K562 (cell line): ENCODE data around the gene HNRNPU. TPM values are rescaled to one million over a fixed set of nuclear protein-coding genes. Genes with fewer than 3 reads are reported as not detected.

Source experiments
- CBFA2T2 ChIP-seq: fragments of 450-650 bp; conservative IDR thresholded peaks from 2 replicates; pipeline ENCODE4 v1.6.1; 2017; ENCODE audit warnings: mild to moderate bottlenecking
- CREM ChIP-seq: IDR thresholded peaks from 2 replicates; pipeline ENCODE4 v1.6.1; 2014; ENCODE audit warnings: antibody characterized with exemption, low read depth
- JUN ChIP-seq, 2 experiments: sonication (generic) in 1 of 2; formaldehyde crosslinking in 1 of 2; IDR thresholded peaks; 2 replicates each; pipeline versions ENCODE4 v1.6.1 to v1.8.0; 2012 to 2022; ENCODE audit warnings: borderline replicate concordance in 2 of 2, mild to moderate bottlenecking in 2 of 2, improper control_type of control experiment in 1 of 2, low read depth in 1 of 2, low read length in 1 of 2, missing genetic modification reagents in 1 of 2
- LARP7 ChIP-seq: fragments of 450-650 bp; IDR thresholded peaks from 2 replicates; pipeline ENCODE4 v1.6.1; 2016
- MYBL2 ChIP-seq, 2 experiments: fragments of 450-650 bp in 1 of 2; sonication (generic) in 1 of 2; formaldehyde crosslinking in 1 of 2; IDR thresholded peaks; 2 replicates each; pipeline versions ENCODE4 v1.6.1 to v1.8.1; 2017 to 2022; ENCODE audit warnings: borderline replicate concordance in 1 of 2, inconsistent platforms in 1 of 2, low read depth in 1 of 2, mild to moderate bottlenecking in 1 of 2, missing genetic modification reagents in 1 of 2, moderate library complexity in 1 of 2
- NFYB ChIP-seq: IDR thresholded peaks from 2 replicates; pipeline ENCODE4 v1.6.1; 2011; ENCODE audit warnings: mild to moderate bottlenecking, moderate library complexity; ENCODE audit not compliant: insufficient read length; ENCODE audit errors: extremely low read depth
- PHTF2 ChIP-seq: fragments of 250-450 bp; sonication (Bioruptor Pico); IDR thresholded peaks from 2 replicates; pipeline ENCODE4 v1.5.0; 2021; ENCODE audit warnings: mild to moderate bottlenecking
- SRF ChIP-seq, 2 experiments: fragments of 250-450, 450-650 bp in 1 of 2; sonication (Bioruptor Pico) in 1 of 2; sonication (generic) in 1 of 2; formaldehyde crosslinking; IDR thresholded peaks; 2 replicates each; pipeline versions ENCODE4 v1.5.0 to v1.5.1; 2020 to 2022; ENCODE audit warnings: mild to moderate bottlenecking in 1 of 2, missing genetic modification reagents in 1 of 2
- ZNF282 ChIP-seq: sonication (generic); formaldehyde crosslinking; IDR thresholded peaks from 2 replicates; pipeline ENCODE4 v1.8.1; 2023; ENCODE audit warnings: missing genetic modification reagents
- ZNF75A ChIP-seq: fragments of 450-650 bp; formaldehyde crosslinking; IDR thresholded peaks from 2 replicates; pipeline ENCODE4 v1.4.0; 2020; ENCODE audit warnings: mild to moderate bottlenecking
- polyA plus RNA-seq, 8 experiments: library from polyadenylated mRNA; depleted of rRNA in 4 of 8; stranded (reverse) in 5 of 8; unstranded in 3 of 8; fragments of >200 nt; fragmentation: Nextera tagmentation in 2 of 8; fragmentation: Illumina TruSeq in 1 of 8; extraction: Ambion mirVana in 2 of 8; extraction: Trizol in 1 of 8; gene quantifications; 2 replicates each; pipeline versions ENCODE4 v1.2.1 to v1.2.3, GENCODE V29; 2011 to 2014; ENCODE audit warnings: inconsistent platforms in 1 of 8, missing spikeins in 1 of 8
- total RNA-seq, 7 experiments: library from RNA; depleted of rRNA in 6 of 7; stranded (reverse); fragments of >200 nt in 6 of 7; fragmentation: Illumina TruSeq in 2 of 7; extraction: Trizol in 2 of 7; gene quantifications; 2 replicates each; pipeline versions ENCODE4 v1.2.1 to v1.2.3, GENCODE V29; 2011 to 2021; ENCODE audit warnings: low replicate concordance in 1 of 7
- TF ChIP-seq, protein P1 (sequence below): fragments of 450-650 bp; formaldehyde crosslinking; IDR thresholded peaks from 2 replicates; pipeline ENCODE4 v1.4.0; 2020; ENCODE audit warnings: mild to moderate bottlenecking, moderate library complexity
- TF ChIP-seq, protein P2 (sequence below): fragments of 450-650 bp; IDR thresholded peaks from 2 replicates; pipeline ENCODE4 v1.6.1; 2017; ENCODE audit warnings: antibody characterized with exemption, mild to moderate bottlenecking
- TF ChIP-seq, protein P3 (sequence below): fragments of 250-450 bp; sonication (Bioruptor Pico); IDR thresholded peaks from 2 replicates; pipeline ENCODE4 v1.6.1; 2021; ENCODE audit warnings: mild to moderate bottlenecking
- TF ChIP-seq, protein P4 (sequence below): fragments of 250-450 bp; sonication (Bioruptor Pico); IDR thresholded peaks from 2 replicates; pipeline ENCODE4 v1.5.0; 2021; ENCODE audit warnings: mild to moderate bottlenecking, moderate library complexity
- TF ChIP-seq, protein P5 (sequence below), 3 experiments: IDR thresholded peaks in 2 of 3; conservative IDR thresholded peaks in 1 of 3; 2 replicates each; pipeline ENCODE4 v1.5.1; 2011 to 2012; ENCODE audit warnings: low read length in 3 of 3, mild to moderate bottlenecking in 3 of 3, control low read depth in 2 of 3, improper control_type of control experiment in 1 of 3, inconsistent platforms in 1 of 3, low read depth in 1 of 3, mixed read lengths in 1 of 3, moderate library complexity in 1 of 3; ENCODE audit not compliant: insufficient read depth in 2 of 3

HNRNPU gene
- total and polyA plus RNA-seq, 9 of the 15 experiments (the other 6 are each of a cell fraction or from before 2014, with no cell fraction given) = 159 to 777 (median 577) TPM

DNA sequence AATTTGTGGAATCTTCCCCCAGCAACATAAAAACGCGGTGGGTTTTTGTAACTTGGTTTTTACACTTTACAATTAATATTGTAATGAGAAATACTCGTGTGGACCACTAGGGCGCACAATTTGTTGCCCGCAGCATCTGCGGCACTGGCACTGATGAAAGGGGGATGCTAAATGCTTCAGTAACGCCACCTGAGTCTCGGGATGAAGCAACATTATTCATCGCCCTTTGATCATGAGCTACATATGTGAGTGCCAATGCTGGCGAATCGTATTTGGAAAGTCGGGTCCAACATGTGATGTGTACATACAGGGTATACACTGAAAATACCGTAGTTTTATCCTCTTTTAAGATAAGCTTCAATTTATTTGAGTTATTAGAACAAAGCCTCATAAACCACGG is 63.1 kb downstream of the HNRNPU start (continued):
- TF ChIP-seq, protein P1, sequence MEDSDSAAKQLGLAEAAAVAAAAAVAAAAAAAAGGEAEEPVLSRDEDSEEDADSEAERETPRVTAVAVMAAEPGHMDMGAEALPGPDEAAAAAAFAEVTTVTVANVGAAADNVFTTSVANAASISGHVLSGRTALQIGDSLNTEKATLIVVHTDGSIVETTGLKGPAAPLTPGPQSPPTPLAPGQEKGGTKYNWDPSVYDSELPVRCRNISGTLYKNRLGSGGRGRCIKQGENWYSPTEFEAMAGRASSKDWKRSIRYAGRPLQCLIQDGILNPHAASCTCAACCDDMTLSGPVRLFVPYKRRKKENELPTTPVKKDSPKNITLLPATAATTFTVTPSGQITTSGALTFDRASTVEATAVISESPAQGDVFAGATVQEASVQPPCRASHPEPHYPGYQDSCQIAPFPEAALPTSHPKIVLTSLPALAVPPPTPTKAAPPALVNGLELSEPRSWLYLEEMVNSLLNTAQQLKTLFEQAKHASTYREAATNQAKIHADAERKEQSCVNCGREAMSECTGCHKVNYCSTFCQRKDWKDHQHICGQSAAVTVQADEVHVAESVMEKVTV = peak; percentile 44; the same call in 1 of the 2 replicates
- TF ChIP-seq ZNF75A (no peak), NFYB (no peak), MYBL2 (IDR thresholded peaks at IDR 0.05; ENCODE audit: low read depth) (no peak), MYBL2 (CRISPR knock-in tag; IDR thresholded peaks at IDR 0.05; ENCODE audit: borderline replicate concordance) (no peak), ZNF282 (CRISPR knock-in tag) (no peak), SRF (CRISPR knock-in tag; IDR thresholded peaks at IDR 0.05) (no peak), JUN (IDR thresholded peaks at IDR 0.05; ENCODE audit: borderline replicate concordance, low read depth, low read length) (no peak), JUN (CRISPR knock-in tag; IDR thresholded peaks at IDR 0.05; ENCODE audit: borderline replicate concordance) (no peak), CBFA2T2 (no peak), CREM (peak; percentile 52; the same call in 1 of the 2 replicates), PHTF2 (CRISPR knock-in tag) (no peak), LARP7 (no peak)
- TF ChIP-seq, protein P2, sequence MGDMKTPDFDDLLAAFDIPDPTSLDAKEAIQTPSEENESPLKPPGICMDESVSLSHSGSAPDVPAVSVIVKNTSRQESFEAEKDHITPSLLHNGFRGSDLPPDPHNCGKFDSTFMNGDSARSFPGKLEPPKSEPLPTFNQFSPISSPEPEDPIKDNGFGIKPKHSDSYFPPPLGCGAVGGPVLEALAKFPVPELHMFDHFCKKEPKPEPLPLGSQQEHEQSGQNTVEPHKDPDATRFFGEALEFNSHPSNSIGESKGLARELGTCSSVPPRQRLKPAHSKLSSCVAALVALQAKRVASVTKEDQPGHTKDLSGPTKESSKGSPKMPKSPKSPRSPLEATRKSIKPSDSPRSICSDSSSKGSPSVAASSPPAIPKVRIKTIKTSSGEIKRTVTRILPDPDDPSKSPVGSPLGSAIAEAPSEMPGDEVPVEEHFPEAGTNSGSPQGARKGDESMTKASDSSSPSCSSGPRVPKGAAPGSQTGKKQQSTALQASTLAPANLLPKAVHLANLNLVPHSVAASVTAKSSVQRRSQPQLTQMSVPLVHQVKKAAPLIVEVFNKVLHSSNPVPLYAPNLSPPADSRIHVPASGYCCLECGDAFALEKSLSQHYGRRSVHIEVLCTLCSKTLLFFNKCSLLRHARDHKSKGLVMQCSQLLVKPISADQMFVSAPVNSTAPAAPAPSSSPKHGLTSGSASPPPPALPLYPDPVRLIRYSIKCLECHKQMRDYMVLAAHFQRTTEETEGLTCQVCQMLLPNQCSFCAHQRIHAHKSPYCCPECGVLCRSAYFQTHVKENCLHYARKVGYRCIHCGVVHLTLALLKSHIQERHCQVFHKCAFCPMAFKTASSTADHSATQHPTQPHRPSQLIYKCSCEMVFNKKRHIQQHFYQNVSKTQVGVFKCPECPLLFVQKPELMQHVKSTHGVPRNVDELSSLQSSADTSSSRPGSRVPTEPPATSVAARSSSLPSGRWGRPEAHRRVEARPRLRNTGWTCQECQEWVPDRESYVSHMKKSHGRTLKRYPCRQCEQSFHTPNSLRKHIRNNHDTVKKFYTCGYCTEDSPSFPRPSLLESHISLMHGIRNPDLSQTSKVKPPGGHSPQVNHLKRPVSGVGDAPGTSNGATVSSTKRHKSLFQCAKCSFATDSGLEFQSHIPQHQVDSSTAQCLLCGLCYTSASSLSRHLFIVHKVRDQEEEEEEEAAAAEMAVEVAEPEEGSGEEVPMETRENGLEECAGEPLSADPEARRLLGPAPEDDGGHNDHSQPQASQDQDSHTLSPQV = no peak
- TF ChIP-seq, protein P3, sequence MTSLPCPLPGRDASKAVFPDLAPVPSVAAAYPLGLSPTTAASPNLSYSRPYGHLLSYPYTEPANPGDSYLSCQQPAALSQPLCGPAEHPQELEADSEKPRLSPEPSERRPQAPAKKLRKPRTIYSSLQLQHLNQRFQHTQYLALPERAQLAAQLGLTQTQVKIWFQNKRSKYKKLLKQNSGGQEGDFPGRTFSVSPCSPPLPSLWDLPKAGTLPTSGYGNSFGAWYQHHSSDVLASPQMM (CRISPR knock-in tag) = no peak
- TF ChIP-seq, protein P4, sequence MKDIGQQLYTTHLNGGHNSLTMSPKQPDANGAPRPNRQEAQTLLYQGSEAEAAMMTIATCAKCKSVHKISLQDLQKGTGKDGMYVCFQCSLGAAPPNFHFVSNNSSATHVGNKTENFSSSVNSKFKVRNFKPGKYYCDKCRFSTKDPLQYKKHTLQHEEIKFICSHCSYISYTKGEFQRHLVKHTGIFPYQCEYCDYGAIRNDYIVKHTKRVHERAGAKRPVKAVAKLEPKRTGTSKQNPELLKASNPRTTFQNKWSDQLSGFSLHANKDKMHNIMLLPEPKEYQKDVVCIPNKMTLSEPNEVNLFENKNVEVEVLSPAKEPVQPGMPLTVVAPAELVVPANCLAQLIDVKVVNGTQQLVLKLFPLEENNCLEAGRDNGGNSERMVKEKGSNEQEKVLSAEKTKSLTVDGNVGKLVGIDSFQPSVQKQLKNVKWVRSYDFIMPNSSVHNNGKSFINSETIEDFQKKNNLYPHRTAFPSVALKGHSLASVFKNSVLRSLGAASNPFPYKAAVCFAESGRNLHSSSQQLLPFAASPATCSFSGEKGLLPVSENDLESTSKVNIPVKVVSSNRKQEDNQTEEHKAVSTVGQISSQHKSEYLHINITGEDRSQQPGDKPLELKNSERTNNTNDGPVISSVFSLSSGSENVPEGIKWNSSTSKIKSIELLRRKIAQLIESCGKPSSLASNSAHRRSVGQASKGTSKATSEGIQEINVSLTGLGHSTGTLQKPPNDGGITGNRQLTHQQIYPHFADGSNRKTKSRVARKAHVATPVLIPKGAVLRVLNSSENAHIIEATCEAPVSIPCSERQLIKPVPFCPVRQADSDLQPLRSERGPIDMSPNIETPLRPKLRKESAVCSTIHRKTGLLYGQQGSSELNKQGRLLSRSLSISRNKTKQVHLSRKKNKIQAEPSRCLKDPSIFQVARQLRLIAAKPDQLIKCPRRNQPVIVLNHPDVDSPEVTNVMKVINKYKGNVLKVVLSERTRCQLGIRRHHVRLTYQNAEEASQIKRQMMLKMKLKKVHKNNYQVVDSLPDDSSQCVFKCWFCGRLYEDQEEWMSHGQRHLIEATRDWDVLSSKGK (CRISPR knock-in tag) = no peak
- TF ChIP-seq, protein P5, sequence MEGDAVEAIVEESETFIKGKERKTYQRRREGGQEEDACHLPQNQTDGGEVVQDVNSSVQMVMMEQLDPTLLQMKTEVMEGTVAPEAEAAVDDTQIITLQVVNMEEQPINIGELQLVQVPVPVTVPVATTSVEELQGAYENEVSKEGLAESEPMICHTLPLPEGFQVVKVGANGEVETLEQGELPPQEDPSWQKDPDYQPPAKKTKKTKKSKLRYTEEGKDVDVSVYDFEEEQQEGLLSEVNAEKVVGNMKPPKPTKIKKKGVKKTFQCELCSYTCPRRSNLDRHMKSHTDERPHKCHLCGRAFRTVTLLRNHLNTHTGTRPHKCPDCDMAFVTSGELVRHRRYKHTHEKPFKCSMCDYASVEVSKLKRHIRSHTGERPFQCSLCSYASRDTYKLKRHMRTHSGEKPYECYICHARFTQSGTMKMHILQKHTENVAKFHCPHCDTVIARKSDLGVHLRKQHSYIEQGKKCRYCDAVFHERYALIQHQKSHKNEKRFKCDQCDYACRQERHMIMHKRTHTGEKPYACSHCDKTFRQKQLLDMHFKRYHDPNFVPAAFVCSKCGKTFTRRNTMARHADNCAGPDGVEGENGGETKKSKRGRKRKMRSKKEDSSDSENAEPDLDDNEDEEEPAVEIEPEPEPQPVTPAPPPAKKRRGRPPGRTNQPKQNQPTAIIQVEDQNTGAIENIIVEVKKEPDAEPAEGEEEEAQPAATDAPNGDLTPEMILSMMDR (IDR thresholded peaks at IDR 0.05 in 2 of 3, conservative IDR thresholded peaks at IDR 0.05 in 1 of 3; ENCODE audit: insufficient read depth in 2 of 3, low read depth in 1 of 3, low read length in 3 of 3) = peak; percentile 79 to 87 (median 79)
